ENCODE results near the gene C4orf54.

C4orf54 gene

DNA sequence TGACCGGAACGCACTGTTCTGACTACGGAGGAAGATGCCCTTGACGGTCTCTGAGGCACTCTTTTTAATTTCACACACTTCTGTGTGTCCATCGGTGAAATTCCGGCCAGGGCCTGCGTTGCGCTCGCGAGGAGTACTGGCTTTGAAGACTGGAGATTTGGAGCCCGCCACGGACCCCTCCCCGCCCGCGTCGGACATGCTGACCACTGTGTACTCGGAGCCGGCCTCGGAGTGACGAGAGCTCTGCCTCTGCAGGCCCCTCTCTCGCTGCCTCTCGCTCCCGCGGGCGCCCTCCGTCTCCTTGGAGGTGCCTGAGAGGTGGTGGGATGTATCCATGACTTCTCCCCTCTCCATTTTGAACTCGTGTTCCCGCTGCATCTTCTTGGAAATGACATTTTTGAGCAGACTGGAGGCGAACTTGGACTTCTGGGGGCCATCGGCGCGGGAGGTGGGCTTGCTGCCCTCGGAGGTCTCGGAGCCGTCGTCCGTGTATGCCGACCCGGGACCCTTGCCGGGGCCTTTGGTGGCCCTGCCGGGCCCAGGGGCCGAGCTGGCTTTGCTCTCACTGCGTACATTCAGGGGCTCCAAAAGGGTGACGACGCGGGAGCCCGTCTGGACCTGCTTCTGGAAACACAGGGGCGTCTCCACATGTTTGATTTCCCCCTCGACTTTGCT is 5.7 kb downstream of the C4orf54 start:
- no peak for DNase-seq (ENCODE audit: low spot score)

- no peak for DNase-seq (ENCODE audit: low spot score)
These were observed 6.4 kb downstream of the C4orf54 start for GRCh38 chr4:99651016-99651769.

- DNase-seq (ENCODE audit: low spot score), result no peak
These were observed 7.8 kb downstream of the C4orf54 start for GRCh38 chr4:99649778-99650177.

- no peak for DNase-seq (ENCODE audit: low spot score)
These were observed 8.4 kb downstream of the C4orf54 start for GRCh38 chr4:99649208-99649607.

DNA sequence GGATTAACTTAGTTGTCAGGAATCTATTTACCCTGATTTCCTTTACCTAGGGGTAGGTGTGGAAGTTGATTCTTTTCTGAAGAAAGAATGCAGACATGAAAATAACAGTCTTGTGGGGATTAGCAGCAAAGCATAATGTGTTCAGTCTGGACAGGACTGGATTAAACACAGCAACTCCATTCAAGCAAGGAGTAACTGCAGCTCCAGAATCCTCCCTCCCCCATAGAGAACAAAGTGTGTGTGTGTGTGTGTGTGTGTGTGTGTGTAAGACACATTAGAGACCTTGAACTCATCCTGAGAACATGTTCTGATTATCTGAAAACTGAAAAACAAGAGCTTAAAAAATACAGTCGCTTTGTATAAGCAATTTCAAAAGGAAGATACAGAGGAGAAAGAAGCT is 9.3 kb downstream of the C4orf54 start:
- DNase-seq (ENCODE audit: low spot score), result no peak

DNA sequence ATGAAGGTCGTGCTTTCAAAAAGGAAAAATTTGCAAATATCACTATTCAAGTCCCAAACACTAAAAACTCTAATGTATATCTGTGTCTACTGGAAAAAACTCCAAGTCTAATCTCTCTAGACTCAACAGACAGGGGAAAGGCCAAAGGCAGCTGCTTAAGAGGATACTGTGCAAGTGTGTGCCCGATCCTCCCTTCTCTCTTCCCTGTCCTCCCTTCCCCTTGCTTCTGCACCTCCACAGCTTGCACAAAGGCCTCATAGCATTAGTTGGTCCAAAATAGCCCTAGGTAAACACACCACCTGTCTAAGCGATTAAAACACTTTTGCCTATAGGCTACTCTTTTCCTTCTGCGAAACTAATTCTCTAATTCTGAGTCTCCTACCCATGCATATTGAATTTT is 10.6 kb downstream of the C4orf54 start:
- DNase-seq (ENCODE audit: low spot score), result no peak

DNA sequence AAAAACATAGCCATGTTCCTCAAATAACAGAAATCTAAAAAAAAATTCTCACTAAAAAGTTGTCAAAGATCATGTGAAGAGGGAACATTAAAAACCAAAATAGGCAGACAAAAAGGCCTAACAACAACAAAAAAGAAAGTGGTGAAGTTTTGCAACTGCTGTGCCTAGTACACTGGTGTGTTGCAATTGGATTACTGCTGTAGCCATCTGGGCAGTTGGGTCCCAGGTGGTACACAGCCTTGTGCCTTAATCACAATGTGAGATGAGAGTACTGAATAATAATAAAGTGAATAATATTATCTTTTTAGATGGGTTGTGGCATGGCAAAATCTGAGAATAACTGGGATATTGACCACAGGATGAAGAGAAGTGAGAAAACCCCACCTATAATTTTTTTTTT is 12.0 kb downstream of the C4orf54 start:
- DNase-seq (ENCODE audit: low spot score), result no peak

- DNase-seq (ENCODE audit: low spot score), result no peak
These were observed 12.6 kb downstream of the C4orf54 start for GRCh38 chr4:99645036-99645435.

DNA sequence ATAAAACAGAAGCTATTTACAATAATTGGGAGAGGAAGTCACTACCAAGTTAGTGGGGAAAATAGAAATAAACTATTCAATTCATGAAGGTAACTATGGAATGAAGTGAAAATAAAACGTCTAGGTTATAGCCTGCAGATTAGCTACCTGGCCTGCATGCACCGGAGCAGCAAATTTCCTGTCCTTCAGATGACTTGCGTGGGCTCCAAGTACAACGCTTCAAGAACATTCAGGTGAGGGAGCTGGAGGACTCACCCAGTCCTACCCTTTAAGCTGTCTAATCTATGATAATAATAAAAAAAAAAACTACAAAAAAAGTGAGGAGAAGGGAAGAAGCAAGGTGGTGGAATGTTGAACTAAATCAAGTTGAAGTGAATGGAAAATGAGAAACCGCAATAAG is 13.2 kb downstream of the C4orf54 start:
- no peak for DNase-seq (ENCODE audit: low spot score)

DNA sequence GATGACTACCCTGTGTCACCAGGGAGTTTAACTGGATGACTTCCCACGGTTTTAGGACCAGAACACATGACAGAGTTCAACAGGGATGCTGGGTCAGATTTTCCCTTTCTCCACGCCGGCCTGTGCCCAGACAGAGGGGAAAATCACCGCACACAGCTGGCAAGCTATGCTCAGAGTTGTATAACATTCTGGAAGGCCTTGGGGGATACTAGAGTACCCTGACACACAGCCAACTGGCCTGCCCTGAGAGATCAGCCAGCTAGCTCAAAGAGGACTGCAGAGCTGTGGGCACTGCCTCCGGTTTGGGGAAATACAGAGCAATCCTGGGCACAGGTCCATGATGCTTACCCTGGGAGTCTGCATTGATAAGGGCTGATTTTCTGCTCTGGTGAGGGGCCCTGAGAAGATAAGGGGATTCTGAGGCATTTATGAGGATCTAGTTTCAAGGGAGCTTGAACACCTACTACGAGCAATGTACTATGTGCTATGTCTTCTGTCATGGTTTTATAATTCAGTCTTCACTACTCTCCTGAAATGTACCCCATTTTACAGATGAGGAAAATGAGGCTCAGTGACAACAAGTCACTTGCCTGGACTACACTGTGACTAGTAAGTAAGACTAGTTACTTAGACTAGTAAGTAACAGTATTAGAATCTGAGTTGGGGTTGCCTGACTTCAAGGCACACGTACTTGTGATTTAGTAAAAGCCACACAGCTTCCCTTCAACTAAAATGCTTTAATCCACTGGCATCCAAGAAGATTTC is 14.7 kb downstream of the C4orf54 start:
- no peak for DNase-seq (ENCODE audit: low spot score)

GRCh38 chr4:99640676-99641075 is 17.0 kb downstream of the C4orf54 start:
- no peak for DNase-seq (ENCODE audit: low spot score)

GRCh38 chr4:99637174-99637573 is 20.5 kb downstream of the C4orf54 start:
- DNase-seq (ENCODE audit: low spot score), result no peak

GRCh38 chr4:99636422-99636821 is 21.2 kb downstream of the C4orf54 start:
- no peak for DNase-seq (ENCODE audit: low spot score)

- DNase-seq (ENCODE audit: low spot score), result no peak
These were observed 22.0 kb downstream of the C4orf54 start for GRCh38 chr4:99635601-99636000.

GRCh38 chr4:99634742-99635360 is 22.8 kb downstream of the C4orf54 start:
- no peak for DNase-seq (ENCODE audit: low spot score)

GRCh38 chr4:99633772-99634171 is 23.9 kb downstream of the C4orf54 start:
- DNase-seq (ENCODE audit: low spot score), result no peak

GRCh38 chr4:99630857-99631360 is 26.7 kb downstream of the C4orf54 start:
- no peak for DNase-seq (ENCODE audit: low spot score)

DNA sequence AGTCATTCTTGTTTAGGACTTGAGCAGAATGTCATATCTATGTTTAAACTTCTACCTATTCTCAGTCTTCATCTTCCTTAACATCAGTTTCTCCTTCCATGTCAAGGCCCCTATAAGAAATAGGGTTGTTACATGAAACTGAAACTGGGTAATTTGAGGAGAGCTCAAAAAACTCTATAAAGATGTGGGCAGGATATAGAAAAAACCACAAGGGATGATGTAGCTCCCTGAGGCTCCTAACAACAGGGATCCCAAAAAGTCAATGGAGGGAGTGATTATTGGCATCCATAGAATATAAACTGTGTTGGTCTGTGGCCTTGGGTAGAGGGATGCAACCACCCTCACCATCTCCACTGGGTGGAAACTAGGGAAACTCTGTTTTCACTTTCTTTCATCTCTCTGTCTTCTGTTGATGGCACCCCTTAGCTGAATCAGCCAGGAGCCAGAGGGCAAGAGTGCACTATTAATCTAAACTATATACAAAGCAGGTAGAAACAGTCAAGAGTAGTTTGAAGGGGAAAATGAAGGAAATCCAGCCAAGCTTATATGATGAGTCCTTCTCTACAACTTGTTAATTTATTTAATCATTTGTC is 27.6 kb downstream of the C4orf54 start:
- DNase-seq (ENCODE audit: low spot score), result no peak

GRCh38 chr4:99628040-99628439 is 29.6 kb downstream of the C4orf54 start:
- DNase-seq (ENCODE audit: low spot score), result no peak

- DNase-seq (ENCODE audit: low spot score), result no peak
These were observed 32.3 kb downstream of the C4orf54 start for GRCh38 chr4:99625369-99625768.

- no peak for DNase-seq (ENCODE audit: low spot score)
These were observed 33.4 kb downstream of the C4orf54 start for GRCh38 chr4:99624141-99624719.

DNA sequence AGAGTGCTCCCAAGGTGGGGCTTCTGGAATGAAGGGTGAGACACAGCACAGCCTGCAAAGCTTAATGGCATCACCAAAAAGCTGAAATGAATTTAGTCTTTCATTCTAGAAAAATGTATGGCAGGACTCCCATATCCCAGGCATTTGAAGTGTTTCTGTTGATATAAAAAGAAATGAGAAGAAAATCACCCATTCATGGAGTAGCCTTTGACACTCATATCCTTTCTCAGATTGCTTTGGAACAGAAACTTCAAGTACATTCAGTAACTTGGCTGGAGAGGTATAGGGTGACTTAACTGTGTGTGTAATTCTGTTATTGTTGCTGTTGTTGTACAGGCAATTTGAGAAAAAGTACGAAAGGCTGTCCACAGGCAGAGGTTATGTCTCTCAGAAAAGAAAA is 35.3 kb downstream of the C4orf54 start:
- no peak for DNase-seq (ENCODE audit: low spot score)
